Keratinocyte (primary cell): ENCODE results near the gene ENTPD6.

Source experiments
- EZH2 ChIP-seq: IDR thresholded peaks from one replicate; pipeline ENCODE4 v1.6.1; 2012; ENCODE audit warnings: inconsistent platforms, mild to moderate bottlenecking, low read length, moderate library complexity
- TF ChIP-seq, protein P1 (sequence below), 3 experiments: IDR thresholded peaks in 1 of 3; conservative IDR thresholded peaks in 1 of 3; optimal IDR thresholded peaks in 1 of 3; 2 replicates in 2 of 3; 3 replicates in 1 of 3; pipeline versions ENCODE3 to v1.5.1; 2011; ENCODE audit warnings: low read length in 3 of 3, mild to moderate bottlenecking in 3 of 3, moderate library complexity in 2 of 3, control low read depth in 1 of 3, inconsistent platforms in 1 of 3; ENCODE audit not compliant: insufficient read depth in 2 of 3; ENCODE audit errors: extremely low read depth in 1 of 3

DNA sequence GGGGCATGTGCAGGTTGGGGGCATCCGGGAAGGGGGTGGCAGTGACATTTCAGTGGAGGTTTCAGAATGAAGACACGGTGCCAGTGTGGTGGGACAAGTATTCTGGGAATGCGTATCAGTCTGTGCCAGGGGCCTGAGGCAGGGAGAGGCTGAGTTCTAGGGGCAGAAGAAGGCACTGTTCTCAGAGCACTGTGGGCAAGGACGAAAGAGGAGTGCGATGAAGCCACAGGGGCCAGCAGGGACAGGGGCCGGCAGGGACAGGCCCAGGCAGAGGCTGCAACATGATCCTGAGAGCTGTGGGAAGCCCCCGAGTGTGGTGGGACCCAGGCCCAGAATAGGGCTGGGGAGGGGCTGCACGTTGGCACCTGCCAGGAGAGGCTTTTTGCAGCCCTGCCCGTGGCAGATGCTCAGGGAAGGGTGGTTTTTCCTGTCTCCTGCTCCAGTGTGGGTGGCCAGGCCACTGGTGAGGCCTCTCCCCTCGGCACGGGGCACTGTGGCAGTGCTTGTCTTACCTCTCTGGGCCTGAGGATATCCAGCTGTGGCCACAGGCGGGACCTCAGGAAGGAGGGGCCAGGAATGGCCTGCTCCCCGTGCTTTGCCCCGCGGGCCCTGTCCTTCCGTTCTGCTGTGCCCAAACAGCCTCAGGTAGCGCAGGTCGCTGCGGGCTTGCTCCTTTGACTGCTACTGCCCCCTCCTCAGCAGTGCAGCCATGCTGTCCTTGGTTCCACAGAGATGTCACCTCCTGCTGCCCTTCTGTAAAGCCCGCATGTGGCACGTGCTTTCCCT lies 10.0 kb downstream of the ENTPD6 start:
- TF ChIP-seq, protein P1, sequence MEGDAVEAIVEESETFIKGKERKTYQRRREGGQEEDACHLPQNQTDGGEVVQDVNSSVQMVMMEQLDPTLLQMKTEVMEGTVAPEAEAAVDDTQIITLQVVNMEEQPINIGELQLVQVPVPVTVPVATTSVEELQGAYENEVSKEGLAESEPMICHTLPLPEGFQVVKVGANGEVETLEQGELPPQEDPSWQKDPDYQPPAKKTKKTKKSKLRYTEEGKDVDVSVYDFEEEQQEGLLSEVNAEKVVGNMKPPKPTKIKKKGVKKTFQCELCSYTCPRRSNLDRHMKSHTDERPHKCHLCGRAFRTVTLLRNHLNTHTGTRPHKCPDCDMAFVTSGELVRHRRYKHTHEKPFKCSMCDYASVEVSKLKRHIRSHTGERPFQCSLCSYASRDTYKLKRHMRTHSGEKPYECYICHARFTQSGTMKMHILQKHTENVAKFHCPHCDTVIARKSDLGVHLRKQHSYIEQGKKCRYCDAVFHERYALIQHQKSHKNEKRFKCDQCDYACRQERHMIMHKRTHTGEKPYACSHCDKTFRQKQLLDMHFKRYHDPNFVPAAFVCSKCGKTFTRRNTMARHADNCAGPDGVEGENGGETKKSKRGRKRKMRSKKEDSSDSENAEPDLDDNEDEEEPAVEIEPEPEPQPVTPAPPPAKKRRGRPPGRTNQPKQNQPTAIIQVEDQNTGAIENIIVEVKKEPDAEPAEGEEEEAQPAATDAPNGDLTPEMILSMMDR (optimal IDR thresholded peaks at IDR 0.05 in 1 of 3, IDR thresholded peaks at IDR 0.05 in 1 of 3, conservative IDR thresholded peaks at IDR 0.05 in 1 of 3; ENCODE audit: extremely low read depth in 1 of 3, insufficient read depth in 2 of 3, low read length in 3 of 3), result no peak
- TF ChIP-seq EZH2, result no peak
